SK-N-SH (cell line): Measurements from ENCODE around the gene RASA4B. TPM values are rescaled to one million over a fixed set of nuclear protein-coding genes. Genes with fewer than 3 reads are reported as not detected.
"Not testable (repeated sequence)": the region's sequence is repeated elsewhere in the genome, so short reads cannot be mapped to it uniquely, and the experiment has no call there.

ENCODE experiments used
- CTCF ChIA-PET: fragments of 300-600, 350-600 bp; formaldehyde crosslinking; extraction: SDS; loops from one replicate; lab custom pipeline; 2021; lab: Yijun Ruan, JAX
- POLR2A ChIA-PET: fragments of 350-600 bp; sonication (Branson Sonifier 250); formaldehyde crosslinking; extraction: SDS; loops from one replicate; lab custom pipeline; 2020; ENCODE audit warnings: antibody characterized with exemption, inconsistent platforms; lab: Yijun Ruan, JAX
- DNase-seq: peaks from one replicate; pipeline ENCODE4 v3.0.0; 2012
- H2AFZ ChIP-seq: fragments of 200-600 bp; sonication (generic); 2 replicates; pipeline ENCODE4 v1.8.1; 2016; ENCODE audit warnings: antibody characterized with exemption, mild to moderate bottlenecking, low read depth
- H3F3A ChIP-seq: fragments of 200-600 bp; sonication (generic); replicated peaks from 2 replicates; pipeline ENCODE3; 2016; ENCODE audit warnings: antibody characterized with exemption, mild to moderate bottlenecking; ENCODE audit not compliant: insufficient read depth
- H3K27ac ChIP-seq, 2 experiments: fragments of 200-500 bp in 1 of 2; fragments of 200-600 bp in 1 of 2; sonication (Bioruptor generic) in 1 of 2; sonication (generic), shearing (Covaris generic) in 1 of 2; 2 replicates each; pipeline versions ENCODE4 v1.5.1 to v1.6.1; 2014 to 2016; ENCODE audit warnings: low read depth in 2 of 2, inconsistent platforms in 1 of 2, low read length in 1 of 2, mild to moderate bottlenecking in 1 of 2, mixed read lengths in 1 of 2
- H3K27me3 ChIP-seq: fragments of 200-600 bp; sonication (generic), shearing (Covaris generic); 2 replicates; pipeline ENCODE4 v1.6.1; 2016; ENCODE audit warnings: mixed run types; ENCODE audit not compliant: insufficient read depth
- H3K36me3 ChIP-seq, 2 experiments: fragments of 200-500 bp in 1 of 2; fragments of 200-600 bp in 1 of 2; sonication (Bioruptor generic) in 1 of 2; sonication (generic) in 1 of 2; replicated peaks in 1 of 2; 2 replicates each; pipeline versions ENCODE3 to v1.5.1; 2014 to 2016; ENCODE audit warnings: low read length in 1 of 2, mild to moderate bottlenecking in 1 of 2; ENCODE audit not compliant: insufficient read depth in 2 of 2, control insufficient read depth in 1 of 2
- H3K4me1 ChIP-seq, 2 experiments: fragments of 200-500 bp in 1 of 2; fragments of 200-600 bp in 1 of 2; sonication (Bioruptor generic) in 1 of 2; sonication (generic), shearing (Covaris generic) in 1 of 2; 2 replicates each; pipeline versions ENCODE4 v1.5.1 to v1.6.1; 2014 to 2016; ENCODE audit warnings: low read depth in 1 of 2, low read length in 1 of 2, mixed run types in 1 of 2; ENCODE audit not compliant: insufficient read depth in 2 of 2, control insufficient read depth in 1 of 2
- H3K4me2 ChIP-seq: fragments of 200-600 bp; sonication (generic), shearing (Covaris generic); 2 replicates; pipeline ENCODE4 v1.6.1; 2017; ENCODE audit warnings: mixed run types
- H3K4me3 ChIP-seq, 2 experiments: fragments of 200-500 bp in 1 of 2; fragments of 200-600 bp in 1 of 2; sonication (Bioruptor generic) in 1 of 2; sonication (generic), shearing (Covaris generic) in 1 of 2; 2 replicates each; pipeline versions ENCODE4 v1.5.1 to v1.8.1; 2014 to 2016; ENCODE audit warnings: low read depth in 2 of 2, inconsistent platforms in 1 of 2, low read length in 1 of 2, mild to moderate bottlenecking in 1 of 2, mixed read lengths in 1 of 2, moderate library complexity in 1 of 2
- H3K79me2 ChIP-seq: fragments of 200-600 bp; sonication (generic); 2 replicates; pipeline ENCODE4 v1.8.1; 2017; ENCODE audit warnings: mild to moderate bottlenecking; ENCODE audit not compliant: insufficient read depth
- H3K9ac ChIP-seq: fragments of 200-600 bp; sonication (generic); 2 replicates; pipeline ENCODE4 v1.6.1; 2017; ENCODE audit warnings: mixed run types
- H3K9me2 ChIP-seq: fragments of 200-600 bp; sonication (generic); 2 replicates; pipeline ENCODE4 v1.6.1; 2017; ENCODE audit warnings: mixed run types
- H3K9me3 ChIP-seq: fragments of 200-600 bp; sonication (generic); 2 replicates; pipeline ENCODE4 v1.6.1; 2017; ENCODE audit warnings: mixed run types, mild to moderate bottlenecking, moderate library complexity
- H4K20me1 ChIP-seq: fragments of 200-600 bp; sonication (generic); 2 replicates; pipeline ENCODE4 v1.6.1; 2017; ENCODE audit warnings: mild to moderate bottlenecking, mixed run types; ENCODE audit not compliant: insufficient read depth
- CHD2 ChIP-seq: fragments of 150-350 bp; IDR thresholded peaks from 2 replicates; pipeline ENCODE4 v1.6.1; 2018; ENCODE audit warnings: low read length; ENCODE audit not compliant: partially characterized antibody
- CTCF ChIP-seq: fragments of 200-600 bp; sonication (generic); IDR thresholded peaks from 2 replicates; pipeline ENCODE4 v1.6.1; 2017; ENCODE audit warnings: antibody characterized with exemption, mild to moderate bottlenecking, moderate library complexity
- EP300 ChIP-seq, 2 experiments: IDR thresholded peaks; 2 replicates each; pipeline versions ENCODE4 v1.4.0 to v1.6.1; 2012; ENCODE audit warnings: borderline replicate concordance in 1 of 2, low read depth in 1 of 2, low read length in 1 of 2
- FOSL2 ChIP-seq: IDR thresholded peaks from 2 replicates; pipeline ENCODE4 v1.4.0; 2012; ENCODE audit warnings: low read depth, mild to moderate bottlenecking, moderate library complexity, borderline replicate concordance
- JUND ChIP-seq: IDR thresholded peaks from 2 replicates; pipeline ENCODE4 v1.4.0; 2012
- MAX ChIP-seq: IDR thresholded peaks from 2 replicates; pipeline ENCODE4 v1.4.0; 2012; ENCODE audit warnings: low read depth
- MEF2A ChIP-seq: IDR thresholded peaks from 2 replicates; pipeline ENCODE4 v1.4.0; 2012; ENCODE audit warnings: low read depth, borderline replicate concordance
- NFIC ChIP-seq: IDR thresholded peaks from 2 replicates; pipeline ENCODE4 v1.4.0; 2012; ENCODE audit warnings: borderline replicate concordance
- PBX3 ChIP-seq: IDR thresholded peaks from 2 replicates; pipeline ENCODE4; 2012
- RAD21 ChIP-seq: IDR thresholded peaks from 2 replicates; pipeline ENCODE4 v1.6.1; 2012; ENCODE audit warnings: mild to moderate bottlenecking, low read length
- RCOR1 ChIP-seq: fragments of 150-350 bp; IDR thresholded peaks from 2 replicates; pipeline ENCODE4 v1.6.1; 2017; ENCODE audit warnings: antibody characterized with exemption, low read length
- REST ChIP-seq: IDR thresholded peaks from 2 replicates; pipeline ENCODE4 v1.6.1; 2012; ENCODE audit warnings: mild to moderate bottlenecking, low read depth, low read length, moderate library complexity
- RFX5 ChIP-seq: IDR thresholded peaks from 2 replicates; pipeline ENCODE4 v1.6.1; 2012; ENCODE audit warnings: mild to moderate bottlenecking, improper control_type of control experiment, low read length
- RXRA ChIP-seq: IDR thresholded peaks from 2 replicates; pipeline ENCODE4 v1.4.0; 2012; ENCODE audit warnings: low read depth, mild to moderate bottlenecking, borderline replicate concordance
- WGBS: methylation state at CpG from one replicate; pipeline ENCODE4 v1.1.6; 2017; ENCODE audit warnings: low lambda C conversion rate; 5-methylcytosine and 5-hydroxymethylcytosine counted together
- polyA plus RNA-seq, 3 experiments: library from polyadenylated mRNA; depleted of rRNA; stranded (reverse); fragments of >200 nt; gene quantifications; 2 replicates each; pipeline ENCODE4 v1.2.3, GENCODE V29; 2012

The RASA4B gene
- polyA plus RNA-seq, 1 of the 3 experiments (the other 2 are of a cell fraction): 19.5 TPM

- ChIA-PET POLR2A (interaction anchor here (0.6 to 2.6 kb wide), 3 partner anchors 8 to 1617 kb away, joined by 3 to 12 read pairs (median 3); partner anchors contain the start of genes ALKBH4 and LRWD1), CTCF (interaction anchor here (0.7 to 2.0 kb wide), 4 partner anchors 9 to 177 kb away, joined by 3 to 19 read pairs (median 6); partner anchors contain the start of genes ALKBH4 and LRWD1)
- peaks cover 22% of the 10 kb centered on the region for H3F3A ChIP-seq
- peak overlapping the region; percentile 53; the same call in 1 of the 2 replicates for H3K4me2 ChIP-seq
- no peaks in the 10 kb centered on the region for H3K9me3 ChIP-seq
- TF ChIP-seq FOSL2 (peak; percentile 79; the same call in 1 of the 2 replicates), NFIC (0 out of 2 replicates have a peak, but pooled peaks have one; percentile 15), JUND (peak; percentile 69; the same call in 1 of the 2 replicates), MAX (peak; percentile 37; the same call in 1 of the 2 replicates), CHD2 (no peak), REST (no peak), RXRA (no peak), PBX3 (peak; percentile 38; the same call in 1 of the 2 replicates)
- H3K9ac ChIP-seq: peak overlapping the region; percentile 2; the same call in 1 of the 2 replicates
- peaks cover 7 to 9% of the 10 kb centered on the region in 2 experiments; a peak in 3 of 4 replicates for H3K4me1 ChIP-seq
- 53% methylated on average over 10 of the region's 10 CpGs for WGBS
- peaks cover 2% of the 10 kb centered on the region; the same call in 1 of the 2 replicates for H3K79me2 ChIP-seq
- no peak overlapping the region for H2AFZ ChIP-seq
- no peaks in the 10 kb centered on the region for H3K27me3 ChIP-seq
- H4K20me1 ChIP-seq: 0 out of 2 replicates have a peak, but pooled peaks cover 9% of the 10 kb centered on the region
- no peak overlapping the region for H3K4me3 ChIP-seq
- no peak for DNase-seq
- peak overlapping the region in 1 of 2 experiments; percentile 43; a peak in 2 of 4 replicates for H3K27ac ChIP-seq
- H3K36me3 ChIP-seq: peaks cover 9 to 19% of the 10 kb centered on the region in 2 experiments
- no peaks in the 10 kb centered on the region for H3K9me2 ChIP-seq
Measured at GRCh38 chr7:102456327-102456726, 61.2 kb downstream of the RASA4B start.

GRCh38 chr7:102455596-102455995, 62.0 kb downstream of the RASA4B start:
- H3K9me3 ChIP-seq: no peaks in the 10 kb centered on the region
- DNase-seq: no peak
- H3K4me1 ChIP-seq: peaks cover 9 to 10% of the 10 kb centered on the region in 2 experiments; a peak in 3 of 4 replicates
- peak overlapping the region in 1 of 2 experiments; percentile 43; a peak in 1 of 4 replicates for H3K27ac ChIP-seq
- WGBS: 89% methylated on average over 10 of the region's 11 CpGs
- no peak overlapping the region for H3K9ac ChIP-seq
- no peaks in the 10 kb centered on the region for H3K9me2 ChIP-seq
- no peaks in the 10 kb centered on the region for H3K27me3 ChIP-seq
- H2AFZ ChIP-seq: no peak overlapping the region
- ChIA-PET POLR2A (interaction anchor here (0.6 to 2.6 kb wide), 3 partner anchors 9 to 1616 kb away, joined by 3 to 12 read pairs (median 3); partner anchors contain the start of genes ALKBH4 and LRWD1), CTCF (interaction anchor here (1.4 to 2.0 kb wide), 3 partner anchors 10 to 176 kb away, joined by 4 to 19 read pairs (median 8); partner anchors contain the start of genes ALKBH4 and LRWD1)
- H3K4me3 ChIP-seq: no peak overlapping the region
- no peak overlapping the region for H3K4me2 ChIP-seq
- no peaks in the 10 kb centered on the region for H3K79me2 ChIP-seq
- 0 out of 2 replicates have a peak, but pooled peaks cover 9% of the 10 kb centered on the region for H4K20me1 ChIP-seq
- H3F3A ChIP-seq: peaks cover 22% of the 10 kb centered on the region
- H3K36me3 ChIP-seq: peaks cover 9 to 19% of the 10 kb centered on the region in 2 experiments
- TF ChIP-seq FOSL2: no peak
- TF ChIP-seq RFX5: no peak
- no peak for TF ChIP-seq EP300 (IDR thresholded peaks at IDR 0.05; ENCODE audit: borderline replicate concordance in 1 of 2, low read depth in 1 of 2, low read length in 1 of 2)
- no peak for TF ChIP-seq CTCF
- no peak for TF ChIP-seq MEF2A
- no peak for TF ChIP-seq RCOR1
- TF ChIP-seq RAD21: no peak

- H3K36me3 ChIP-seq: peaks cover 9 to 19% of the 10 kb centered on the region in 2 experiments
- H3K4me1 ChIP-seq, H3K9ac ChIP-seq, H3K9me2 ChIP-seq, DNase-seq, H3K9me3 ChIP-seq, H4K20me1 ChIP-seq, H2AFZ ChIP-seq, H3K4me3 ChIP-seq, H3K79me2 ChIP-seq, H3K4me2 ChIP-seq, H3K27ac ChIP-seq, H3K27me3 ChIP-seq: not testable (repeated sequence)
- 95% methylated on average over 10 of the region's 10 CpGs for WGBS
- ChIA-PET CTCF (interaction anchor here (0.9 to 1.2 kb wide), 3 partner anchors 9 to 51 kb away, joined by 3 to 7 read pairs (median 4); partner anchors contain the start of gene ALKBH4), POLR2A (interaction anchor here (2.6 kb wide), 1 partner anchor 10 kb away, joined by 12 read pairs; the partner anchor contains the start of genes ALKBH4 and LRWD1)
- peaks cover 29% of the 10 kb centered on the region for H3F3A ChIP-seq
Measured at GRCh38 chr7:102454932-102455331, 62.6 kb downstream of the RASA4B start.
